NK-92 (cell line): Measurements from ENCODE around the gene ASPG.

Experiments used
- DNase-seq: peaks from one replicate; lab custom pipeline; 2025; ENCODE audit not compliant: unreplicated experiment; lab: John Stamatoyannopoulos, UW

The ASPG gene

GRCh38 chr14:104085032-104085888, at the start of gene ASPG:
TSS of gene ASPG (plus strand) at chr14:104085700. CDS start at chr14:104085771, 71 bp downstream.
- DNase-seq = no peak

DNA sequence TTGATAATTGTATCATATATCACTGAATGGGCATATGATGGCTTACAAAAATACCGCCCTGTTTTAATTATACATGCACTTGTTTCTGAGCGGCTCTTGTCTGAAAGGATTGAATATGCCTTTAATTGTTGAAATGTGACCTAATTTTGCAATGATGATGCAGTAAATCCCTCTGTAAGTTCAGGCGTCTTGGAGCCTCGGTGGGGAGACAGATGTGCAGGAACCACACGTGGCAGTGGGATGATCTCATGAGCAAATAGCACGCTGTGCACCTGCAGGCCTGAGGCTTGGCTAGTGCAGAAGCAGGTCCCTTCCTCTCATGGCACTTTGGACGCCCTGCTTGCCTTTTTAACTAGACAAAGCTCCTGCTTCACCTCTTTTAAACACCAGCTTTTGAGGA, 49.3 kb upstream of the ASPG start:
- DNase-seq = no peak

GRCh38 chr14:104037074-104037473, 48.4 kb upstream of the ASPG start:
- DNase-seq = no peak

- no peak for DNase-seq
These were observed 47.6 kb upstream of the ASPG start for GRCh38 chr14:104037903-104038302.

GRCh38 chr14:104039214-104039613, 46.3 kb upstream of the ASPG start:
- DNase-seq = no peak

GRCh38 chr14:104040539-104040938, 45.0 kb upstream of the ASPG start:
- DNase-seq = no peak

- DNase-seq = no peak
These were observed 43.9 kb upstream of the ASPG start for GRCh38 chr14:104041430-104042104.

DNA sequence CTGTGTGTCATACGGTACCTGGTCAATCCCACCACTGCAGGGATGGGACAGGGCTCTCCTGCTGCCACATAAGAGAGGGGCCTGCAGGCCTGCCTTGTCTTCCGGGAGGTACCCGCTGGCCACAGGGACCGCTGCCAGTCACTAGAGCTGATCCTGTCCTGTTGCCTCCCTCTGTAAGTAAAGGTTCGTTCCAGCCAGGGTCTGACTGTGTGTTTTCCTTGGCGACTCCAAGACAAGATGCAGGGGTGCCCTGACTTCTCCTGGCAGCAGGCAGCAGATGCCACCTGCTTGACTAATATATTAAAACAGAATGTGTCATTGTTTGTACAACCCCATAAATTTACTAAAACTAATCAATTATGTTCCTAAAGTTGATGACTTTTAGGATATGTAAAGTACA, 41.5 kb upstream of the ASPG start:
- no peak for DNase-seq

DNA sequence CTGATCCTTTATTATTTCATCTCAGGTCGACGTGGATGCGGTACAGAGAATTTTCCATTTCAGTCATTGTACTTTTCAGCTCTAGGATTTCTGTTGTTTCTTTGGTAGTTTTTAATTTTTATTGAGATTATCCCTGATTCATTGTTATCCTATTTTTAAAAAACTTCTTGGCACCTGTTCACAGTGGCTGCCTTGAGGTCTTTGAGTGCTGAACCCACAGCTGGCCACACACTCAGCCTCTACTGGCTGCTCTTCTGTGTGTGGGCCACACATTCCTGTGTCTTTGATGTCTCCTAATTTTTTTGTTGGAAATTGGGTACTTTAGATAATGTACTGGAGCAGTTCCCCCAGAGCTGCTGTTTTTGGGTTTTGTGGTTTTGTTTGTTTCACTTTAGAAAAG, 37.7 kb upstream of the ASPG start:
- DNase-seq = no peak

GRCh38 chr14:104048758-104049507, 36.6 kb upstream of the ASPG start:
- DNase-seq = no peak

- DNase-seq = no peak
These were observed 35.8 kb upstream of the ASPG start for GRCh38 chr14:104049576-104050240.

GRCh38 chr14:104051092-104051813, 34.2 kb upstream of the ASPG start:
- no peak for DNase-seq

GRCh38 chr14:104054222-104054905, 31.1 kb upstream of the ASPG start:
- no peak for DNase-seq

- DNase-seq = no peak
These were observed 23.2 kb upstream of the ASPG start for GRCh38 chr14:104062281-104062680.

- no peak for DNase-seq
These were observed 21.5 kb upstream of the ASPG start for GRCh38 chr14:104064003-104064402.

DNA sequence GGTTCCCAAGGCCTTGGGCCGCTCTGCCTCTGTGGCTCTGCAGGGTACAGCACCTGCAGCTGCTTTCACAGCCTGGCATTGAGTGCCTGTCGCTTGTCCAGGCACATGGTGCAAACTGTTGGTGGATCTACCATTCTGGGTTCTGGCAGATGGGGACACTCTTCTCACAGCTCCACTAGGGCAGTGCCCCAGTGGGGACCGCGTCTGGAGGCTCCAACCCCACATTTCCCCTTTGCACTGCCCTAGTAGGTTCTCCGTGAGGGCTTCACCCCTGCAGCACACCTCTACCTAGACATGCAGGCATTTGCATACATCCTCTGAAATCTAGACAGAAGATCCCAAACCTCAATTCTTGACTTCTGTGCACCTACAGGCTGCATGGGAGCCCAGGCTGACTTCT, 19.2 kb upstream of the ASPG start:
- DNase-seq = no peak

- no peak for DNase-seq
These were observed 18.7 kb upstream of the ASPG start for GRCh38 chr14:104066719-104067295.

DNA sequence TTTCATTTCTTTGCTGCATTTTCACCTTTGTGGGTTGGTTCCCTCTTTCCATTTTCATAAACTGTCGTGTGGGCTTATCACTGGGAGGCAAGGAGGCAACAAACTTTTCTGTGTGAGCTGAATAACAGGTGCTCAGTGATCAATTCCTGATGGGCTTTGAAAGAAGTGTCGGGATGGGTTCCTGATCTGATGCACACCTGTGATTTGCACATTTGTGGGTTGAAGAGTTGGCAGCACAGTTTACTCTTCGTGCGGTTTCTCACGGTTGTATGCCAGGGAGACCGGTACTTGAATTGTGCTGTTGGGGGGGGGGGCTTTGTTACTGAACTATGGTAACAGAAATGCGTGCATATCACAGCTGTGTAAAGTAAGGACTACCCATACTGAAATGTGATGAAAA, 16.0 kb upstream of the ASPG start:
- DNase-seq = no peak

DNA sequence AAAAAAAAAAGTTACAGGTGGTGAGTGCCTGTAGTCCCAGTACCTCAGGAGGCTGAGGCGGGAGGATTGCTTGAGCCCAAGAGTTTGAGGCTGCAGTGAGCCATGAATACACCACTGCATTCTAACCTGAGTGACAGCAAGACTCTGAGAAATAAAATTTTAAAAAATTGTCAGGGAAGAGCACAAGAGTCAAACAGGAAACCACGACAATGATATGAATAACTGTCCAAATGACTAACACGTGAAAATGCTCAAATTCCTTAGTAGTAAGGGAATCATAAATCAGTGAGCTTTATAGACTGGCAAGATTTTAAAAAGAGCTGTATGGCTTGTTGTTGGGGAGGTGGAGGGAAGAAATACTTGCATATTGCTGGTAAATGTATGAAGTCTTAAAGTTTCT, 12.9 kb upstream of the ASPG start:
- no peak for DNase-seq

DNA sequence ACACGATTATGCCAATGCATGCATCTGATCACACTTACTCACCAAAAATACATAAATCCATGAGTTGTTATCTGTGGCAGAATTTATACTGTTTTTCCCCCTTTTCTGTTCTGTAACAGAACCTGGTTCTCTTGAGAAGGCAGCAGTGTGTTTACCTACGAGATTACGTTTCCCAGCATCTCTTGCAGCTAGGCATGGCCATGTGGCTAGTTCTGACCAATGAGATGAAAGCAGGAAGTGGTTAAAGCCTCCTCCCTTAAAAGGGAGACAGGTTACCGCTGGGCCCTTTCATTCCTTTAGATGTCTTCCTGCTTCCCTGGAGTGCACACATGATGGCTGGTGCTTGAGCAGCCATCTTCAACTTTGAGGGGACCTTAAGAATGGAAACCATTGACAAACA, 11.7 kb upstream of the ASPG start:
- no peak for DNase-seq
